Osteocyte (in vitro differentiated cells): Measurements from ENCODE around the gene PRRC2A. TPM values are rescaled to one million over a fixed set of nuclear protein-coding genes. Genes with fewer than 3 reads are reported as not detected.

Source experiments
- DNase-seq: peaks from one replicate; pipeline ENCODE4 v3.0.0; 2021; ENCODE audit warnings: mixed read lengths; ENCODE audit not compliant: unreplicated experiment; ENCODE audit errors: extremely low spot score
- H3K27ac Mint-ChIP-seq: one replicate; pipeline ENCODE4 v1.8.0; 2021; ENCODE audit warnings: mild to moderate bottlenecking, mixed read lengths; ENCODE audit not compliant: unreplicated experiment
- H3K27me3 Mint-ChIP-seq: one replicate; pipeline ENCODE4 v1.8.0; 2021; ENCODE audit warnings: mixed read lengths; ENCODE audit not compliant: unreplicated experiment
- H3K36me3 Mint-ChIP-seq: one replicate; pipeline ENCODE4 v1.8.0; 2021; ENCODE audit warnings: mixed read lengths; ENCODE audit not compliant: unreplicated experiment
- H3K4me1 Mint-ChIP-seq: one replicate; pipeline ENCODE4 v1.8.0; 2021; ENCODE audit warnings: mixed read lengths; ENCODE audit not compliant: unreplicated experiment
- H3K4me3 Mint-ChIP-seq: one replicate; pipeline ENCODE4 v1.8.0; 2021; ENCODE audit warnings: mild to moderate bottlenecking, moderate library complexity, mixed read lengths; ENCODE audit not compliant: unreplicated experiment
- H3K9me3 Mint-ChIP-seq: one replicate; pipeline ENCODE4 v1.8.0; 2021; ENCODE audit warnings: mixed read lengths; ENCODE audit not compliant: unreplicated experiment
- CTCF ChIP-seq: fragments of 200-600 bp; sonication (generic); IDR thresholded peaks from 2 replicates; pipeline ENCODE4 v1.5.0; 2021; ENCODE audit warnings: antibody characterized with exemption, mild to moderate bottlenecking, moderate library complexity
- total RNA-seq: library from RNA; stranded (reverse); gene quantifications from 2 replicates; pipeline ENCODE4 v1.2.1, GENCODE V29; 2021

Gene PRRC2A
- total RNA-seq, 1 donor from 2014 or later: 205 TPM

GRCh38 chr6:31614075-31614619 lies 6.4 kb upstream of the PRRC2A start:
- DNase-seq: no peak
- no peak overlapping the region for H3K4me3 Mint-ChIP-seq
- H3K27ac Mint-ChIP-seq: no peak overlapping the region
- H3K27me3 Mint-ChIP-seq: no peaks in the 10 kb centered on the region
- H3K4me1 Mint-ChIP-seq: no peaks in the 10 kb centered on the region
- H3K9me3 Mint-ChIP-seq: no peaks in the 10 kb centered on the region
- H3K36me3 Mint-ChIP-seq: no peaks in the 10 kb centered on the region
- TF ChIP-seq CTCF: no peak

- Mint-ChIP-seq H3K4me1 (peaks cover 3% of the 10 kb centered on the region), H3K9me3 (no peaks in the 10 kb centered on the region), H3K4me3 (no peak within 1 kb of the TSS), H3K36me3 (no peaks in the 10 kb centered on the region), H3K27ac (no peak within 1 kb of the TSS), H3K27me3 (no peaks in the 10 kb centered on the region)
- no peak for TF ChIP-seq CTCF
- DNase-seq: no peak
These were observed 5.6 kb upstream of the PRRC2A start, which contains the start of gene AIF1 for GRCh38 chr6:31614684-31615578. Gene AIF1 (plus strand): TSS chr6:31615234. CDS start chr6:31615330, 96 bp downstream.

- Mint-ChIP-seq H3K27me3 (no peaks in the 10 kb centered on the region), H3K36me3 (no peaks in the 10 kb centered on the region), H3K27ac (no peak overlapping the region), H3K4me3 (no peak overlapping the region), H3K9me3 (no peaks in the 10 kb centered on the region), H3K4me1 (peaks cover 3% of the 10 kb centered on the region)
- DNase-seq: no peak
- TF ChIP-seq CTCF: no peak
These were observed 4.8 kb upstream of the PRRC2A start for GRCh38 chr6:31615748-31616147.

GRCh38 chr6:31617010-31617409 lies 3.5 kb upstream of the PRRC2A start:
- no peak for DNase-seq
- no peak for TF ChIP-seq CTCF

More at GRCh38 chr6:31617010-31617409, 3.5 kb upstream of the PRRC2A start:
- no peak overlapping the region for H3K4me3 Mint-ChIP-seq
- peaks cover 8% of the 10 kb centered on the region for H3K4me1 Mint-ChIP-seq
- H3K36me3 Mint-ChIP-seq: no peaks in the 10 kb centered on the region
- no peak overlapping the region for H3K27ac Mint-ChIP-seq
- no peaks in the 10 kb centered on the region for H3K9me3 Mint-ChIP-seq
- no peaks in the 10 kb centered on the region for H3K27me3 Mint-ChIP-seq
